Kidney epithelial cell (primary cell): ENCODE data around the gene SRPRB. TPM values are rescaled to one million over a fixed set of nuclear protein-coding genes. Genes with fewer than 3 reads are reported as not detected.

Experiments
- DNase-seq: peaks from one replicate; pipeline ENCODE4 v3.0.0-alpha.2; 2010; ENCODE audit warnings: low read depth
- H3K27me3 ChIP-seq: 2 replicates; pipeline ENCODE4 v1.6.0; 2011; ENCODE audit warnings: low read length; ENCODE audit not compliant: control insufficient read depth, insufficient read depth
- H3K36me3 ChIP-seq: 2 replicates; pipeline ENCODE4 v1.5.1; 2011; ENCODE audit warnings: low read length; ENCODE audit not compliant: control insufficient read depth, insufficient read depth
- H3K4me3 ChIP-seq: 2 replicates; pipeline ENCODE4 v1.5.1; 2011; ENCODE audit warnings: low read depth, mild to moderate bottlenecking, control low read depth, low read length
- total RNA-seq: library from RNA; depleted of rRNA; stranded (reverse); fragments of >200 nt; gene quantifications from 2 replicates; pipeline ENCODE4 v1.2.3, GENCODE V29; 2015
- TF ChIP-seq, protein P1 (sequence below): IDR thresholded peaks from 2 replicates; pipeline ENCODE4 v1.5.1; 2011; ENCODE audit warnings: mild to moderate bottlenecking, moderate library complexity, low read length, control low read depth, inconsistent platforms; ENCODE audit not compliant: insufficient read depth, poor library complexity, severe bottlenecking

SRPRB gene
- total RNA-seq, 1 donor from 2014 or later, result 67.3 TPM

DNA sequence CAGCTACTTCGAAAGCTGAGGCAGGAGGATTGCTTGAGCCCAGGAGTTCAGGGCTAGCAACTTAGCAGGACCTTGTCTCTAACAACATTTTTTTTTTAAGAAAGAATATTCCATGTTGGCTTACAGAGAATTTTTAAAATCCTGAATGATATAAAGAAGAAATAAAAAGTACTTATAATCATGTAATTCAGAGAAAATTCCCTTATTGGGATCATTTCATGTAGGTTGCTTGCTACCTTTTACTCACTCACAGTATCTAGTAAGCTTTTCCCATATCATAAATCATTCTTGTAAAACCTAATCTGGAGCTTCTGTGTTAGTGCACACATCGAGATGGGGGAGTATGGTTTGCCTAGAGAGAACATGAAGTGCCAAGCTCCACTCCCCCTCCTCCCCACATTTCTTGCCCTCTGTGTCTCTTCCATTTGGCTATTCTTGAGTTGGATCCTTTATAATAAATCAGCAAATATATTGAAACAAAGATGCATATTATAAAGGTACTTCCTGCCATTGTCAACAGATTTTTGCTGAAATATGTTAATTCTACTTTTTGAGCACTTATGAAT lies 45.8 kb upstream of the SRPRB start:
- H3K4me3 ChIP-seq, result no peak overlapping the region
- TF ChIP-seq, protein P1, sequence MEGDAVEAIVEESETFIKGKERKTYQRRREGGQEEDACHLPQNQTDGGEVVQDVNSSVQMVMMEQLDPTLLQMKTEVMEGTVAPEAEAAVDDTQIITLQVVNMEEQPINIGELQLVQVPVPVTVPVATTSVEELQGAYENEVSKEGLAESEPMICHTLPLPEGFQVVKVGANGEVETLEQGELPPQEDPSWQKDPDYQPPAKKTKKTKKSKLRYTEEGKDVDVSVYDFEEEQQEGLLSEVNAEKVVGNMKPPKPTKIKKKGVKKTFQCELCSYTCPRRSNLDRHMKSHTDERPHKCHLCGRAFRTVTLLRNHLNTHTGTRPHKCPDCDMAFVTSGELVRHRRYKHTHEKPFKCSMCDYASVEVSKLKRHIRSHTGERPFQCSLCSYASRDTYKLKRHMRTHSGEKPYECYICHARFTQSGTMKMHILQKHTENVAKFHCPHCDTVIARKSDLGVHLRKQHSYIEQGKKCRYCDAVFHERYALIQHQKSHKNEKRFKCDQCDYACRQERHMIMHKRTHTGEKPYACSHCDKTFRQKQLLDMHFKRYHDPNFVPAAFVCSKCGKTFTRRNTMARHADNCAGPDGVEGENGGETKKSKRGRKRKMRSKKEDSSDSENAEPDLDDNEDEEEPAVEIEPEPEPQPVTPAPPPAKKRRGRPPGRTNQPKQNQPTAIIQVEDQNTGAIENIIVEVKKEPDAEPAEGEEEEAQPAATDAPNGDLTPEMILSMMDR, result no peak
- DNase-seq, result no peak

DNA sequence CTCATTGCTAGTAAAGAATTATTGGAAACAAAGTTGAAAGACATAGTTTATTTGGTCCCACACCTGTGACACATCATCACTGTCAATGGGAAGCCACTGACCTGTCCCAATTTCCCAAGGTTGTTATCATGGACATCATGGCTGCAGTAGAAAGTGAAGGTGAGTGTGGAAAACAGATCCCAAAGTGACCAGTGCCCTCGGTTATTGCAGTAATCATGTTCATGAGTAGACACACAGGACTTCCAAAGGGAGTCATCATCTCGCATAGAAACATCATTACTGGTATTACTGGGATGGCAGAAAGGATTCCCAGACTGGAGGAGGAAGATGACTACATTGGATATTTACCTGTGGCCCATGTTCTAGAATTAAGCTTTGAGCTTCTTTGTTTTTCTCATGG lies 44.7 kb upstream of the SRPRB start:
- H3K36me3 ChIP-seq, result no peaks in the 10 kb centered on the region
- DNase-seq, result no peak
- no peak overlapping the region for H3K4me3 ChIP-seq
- H3K27me3 ChIP-seq, result no peaks in the 10 kb centered on the region
- TF ChIP-seq, protein P1, result no peak

More for the DNA sequence above, 45.8 kb upstream of the SRPRB start:
- H3K27me3 ChIP-seq, result no peaks in the 10 kb centered on the region
- H3K36me3 ChIP-seq, result no peaks in the 10 kb centered on the region

DNA sequence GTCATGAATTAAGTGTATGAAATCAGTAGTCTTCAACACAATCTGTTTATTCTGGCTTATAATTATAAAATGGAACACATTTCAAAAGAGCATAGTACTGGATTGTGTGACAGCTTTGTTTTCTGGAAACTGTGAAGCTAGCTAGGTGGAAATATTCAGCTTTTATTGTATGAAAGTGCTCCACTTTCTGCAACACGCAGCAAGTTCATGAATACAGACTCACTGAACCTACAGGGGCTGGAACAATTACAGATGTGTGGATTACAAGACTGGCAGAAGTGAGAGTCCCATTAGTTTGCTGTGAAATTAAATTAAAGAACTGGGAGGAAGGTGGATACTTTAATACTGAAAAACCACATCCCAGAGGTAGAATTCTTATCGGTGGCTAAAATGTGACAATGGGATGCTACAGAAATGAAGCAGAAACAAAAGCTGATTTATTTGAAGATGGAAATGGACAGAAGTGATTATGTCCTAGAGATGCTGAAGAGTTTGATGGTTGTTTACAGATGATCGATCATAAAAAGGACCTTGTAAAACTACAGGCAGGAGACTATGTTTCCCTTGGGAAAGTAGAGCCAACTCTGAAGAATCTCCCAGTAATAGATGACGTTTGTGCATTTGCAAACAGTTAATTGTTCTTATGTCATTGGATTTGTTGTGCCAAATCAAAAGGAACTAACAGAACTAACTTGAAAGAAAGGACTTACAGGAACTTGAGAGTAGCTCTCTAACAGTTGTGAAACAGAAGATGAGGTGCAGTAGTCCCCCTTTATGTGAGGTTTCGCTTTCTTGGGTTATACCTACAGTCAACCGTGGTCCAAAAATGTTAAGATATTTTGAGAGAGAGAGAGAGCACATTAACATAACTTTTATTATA lies 43.8 kb upstream of the SRPRB start:
- Histone ChIP-seq H3K36me3 (no peaks in the 10 kb centered on the region), H3K4me3 (no peak overlapping the region), H3K27me3 (no peaks in the 10 kb centered on the region)
- TF ChIP-seq, protein P1, result no peak
- DNase-seq, result no peak

DNA sequence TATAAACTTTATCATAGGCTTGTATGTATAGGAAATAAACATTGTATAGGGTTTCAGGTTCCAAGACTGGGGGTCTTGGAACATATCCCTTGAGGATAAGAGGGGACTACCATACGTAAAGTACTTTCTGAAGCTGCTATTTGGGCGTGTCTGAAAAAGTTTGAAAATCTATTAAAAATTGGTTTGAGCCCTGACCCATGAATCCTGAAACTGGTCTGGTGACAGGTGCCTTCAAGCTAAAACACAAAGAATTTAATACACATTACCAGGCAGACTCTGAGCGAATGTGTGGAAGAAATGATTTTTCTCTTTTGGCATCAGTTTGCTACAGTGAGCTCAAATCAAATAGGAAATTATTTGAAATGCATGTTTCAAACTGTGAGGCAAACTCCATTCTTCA lies 43.1 kb upstream of the SRPRB start:
- H3K27me3 ChIP-seq, result no peaks in the 10 kb centered on the region
- TF ChIP-seq, protein P1, result no peak
- no peak overlapping the region for H3K4me3 ChIP-seq
- no peak for DNase-seq
- H3K36me3 ChIP-seq, result no peaks in the 10 kb centered on the region

DNA sequence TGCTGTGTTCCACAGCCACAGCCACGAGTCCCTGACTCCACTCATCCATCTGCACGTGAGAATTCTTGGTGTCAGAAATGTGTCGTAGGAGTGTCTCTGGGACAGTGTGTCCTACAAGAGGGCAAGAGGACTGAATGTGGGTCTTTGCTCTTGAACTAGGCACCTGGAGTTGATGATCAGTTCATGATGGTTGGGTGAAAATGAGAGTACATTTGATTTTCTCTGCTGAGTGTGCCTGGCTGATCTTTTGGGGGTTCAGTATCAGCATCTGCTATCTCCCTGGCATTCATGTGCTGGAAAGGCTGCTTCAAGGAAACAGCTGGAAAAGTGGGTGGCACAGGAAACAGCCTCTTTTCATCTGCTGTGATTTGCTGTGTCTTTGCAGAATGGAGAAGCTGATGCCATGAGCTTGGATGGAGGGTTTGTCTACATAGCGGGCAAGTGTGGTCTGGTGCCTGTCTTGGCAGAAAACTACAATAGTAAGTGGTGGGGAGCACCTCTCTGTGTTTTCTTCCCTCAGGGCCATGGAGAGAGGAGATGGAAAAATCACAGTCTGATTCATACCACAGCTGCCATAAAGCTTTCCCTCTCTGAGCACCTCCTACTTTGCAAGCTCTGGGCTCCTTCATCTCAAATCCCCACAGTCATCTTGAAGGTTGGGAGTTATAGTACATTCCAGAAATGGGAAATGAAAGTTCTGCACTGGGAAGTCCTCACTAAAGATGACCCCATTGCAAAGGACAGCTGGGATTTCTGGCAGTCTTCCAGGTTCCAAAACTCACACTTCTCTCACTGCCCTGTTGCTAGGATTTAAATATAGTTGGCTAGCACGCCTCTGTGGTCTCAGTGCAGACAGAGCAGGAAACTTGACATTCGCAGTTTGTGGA lies 41.6 kb upstream of the SRPRB start:
- H3K36me3 ChIP-seq, result no peaks in the 10 kb centered on the region
- no peak overlapping the region for H3K4me3 ChIP-seq
- TF ChIP-seq, protein P1, result no peak
- no peaks in the 10 kb centered on the region for H3K27me3 ChIP-seq
- DNase-seq, result no peak
